ENCODE data around the gene FBXW8. TPM values are rescaled to one million over a fixed set of nuclear protein-coding genes. Genes with fewer than 3 reads are reported as not detected.

The FBXW8 gene
- total RNA-seq, 1 experiment from 2014 or later, result 15.6 TPM

GRCh38 chr12:117025481-117026151 is 114.9 kb downstream of the FBXW8 start:
- Mint-ChIP-seq H3K4me3 (no peak overlapping the region), H3K27ac (no peak overlapping the region), H3K9me3 (no peaks in the 10 kb centered on the region), H3K4me1 (0 out of 2 replicates have a peak, but pooled peaks cover 6% of the 10 kb centered on the region), H3K27me3 (ENCODE audit: low read depth) (no peaks in the 10 kb centered on the region), H3K36me3 (peaks cover 5% of the 10 kb centered on the region)
- CTCF ChIA-PET, result interaction anchor here (1.5 to 4.2 kb wide), 5 partner anchors 25 to 95 kb away, joined by 3 to 17 read pairs (median 8); no protein-coding TSS in a partner anchor
- TF ChIP-seq CTCF (IDR thresholded peaks at IDR 0.05) (peak; percentile 81), USF2 (CRISPR knock-in tag; IDR thresholded peaks at IDR 0.05) (no peak), ZBTB21 (CRISPR knock-in tag; IDR thresholded peaks at IDR 0.05; ENCODE audit: borderline replicate concordance) (0 out of 2 replicates have a peak, but pooled peaks have one; percentile 30)
- DNase-seq (ENCODE audit: low spot score) (peak; percentile 84), ATAC-seq (peak; percentile 95)
- POLR2A ChIA-PET, result no interaction called here

- DNase-seq (ENCODE audit: low spot score) (no peak), ATAC-seq (no peak)
- POLR2A ChIA-PET, result no interaction called here
- Mint-ChIP-seq H3K4me3 (no peak overlapping the region), H3K27me3 (ENCODE audit: low read depth) (no peaks in the 10 kb centered on the region), H3K9me3 (no peaks in the 10 kb centered on the region), H3K4me1 (0 out of 2 replicates have a peak, but pooled peaks cover 6% of the 10 kb centered on the region), H3K27ac (no peak overlapping the region), H3K36me3 (peaks cover 5% of the 10 kb centered on the region)
- TF ChIP-seq CDX4 (CRISPR knock-in tag; IDR thresholded peaks at IDR 0.05; ENCODE audit: borderline replicate concordance) (no peak), NR1H2 (CRISPR knock-in tag; IDR thresholded peaks at IDR 0.05) (no peak), ATF6 (CRISPR knock-in tag; IDR thresholded peaks at IDR 0.05) (no peak), USF1 (CRISPR knock-in tag; IDR thresholded peaks at IDR 0.05) (no peak), ZNF532 (CRISPR knock-in tag; IDR thresholded peaks at IDR 0.05; ENCODE audit: borderline replicate concordance) (no peak)
- CTCF ChIA-PET, result interaction anchor here (0.7 to 4.2 kb wide), 9 partner anchors 12 to 323 kb away, joined by 3 to 17 read pairs (median 5); no protein-coding TSS in a partner anchor
These were observed 115.6 kb downstream of the FBXW8 start for GRCh38 chr12:117026343-117026742.

GRCh38 chr12:117026921-117027250 is 116.1 kb downstream of the FBXW8 start:
- H3K27ac Mint-ChIP-seq, result no peak overlapping the region
- H3K4me3 Mint-ChIP-seq, result no peak overlapping the region
- DNase-seq (ENCODE audit: low spot score) (no peak), ATAC-seq (no peak)
- no peaks in the 10 kb centered on the region for H3K9me3 Mint-ChIP-seq
- H3K36me3 Mint-ChIP-seq, result peaks cover 5% of the 10 kb centered on the region
- 0 out of 2 replicates have a peak, but pooled peaks cover 6% of the 10 kb centered on the region for H3K4me1 Mint-ChIP-seq
- POLR2A ChIA-PET, result no interaction called here
- CTCF ChIA-PET, result interaction anchor here (0.7 to 4.2 kb wide), 8 partner anchors 12 to 324 kb away, joined by 3 to 17 read pairs (median 4); no protein-coding TSS in a partner anchor
- H3K27me3 Mint-ChIP-seq (ENCODE audit: low read depth), result no peaks in the 10 kb centered on the region
- TF ChIP-seq MYBL2 (CRISPR knock-in tag; IDR thresholded peaks at IDR 0.05), result no peak
- no peak for TF ChIP-seq KAT7 (CRISPR knock-in tag; IDR thresholded peaks at IDR 0.05; ENCODE audit: borderline replicate concordance)
- TF ChIP-seq HMGXB4 (CRISPR knock-in tag; IDR thresholded peaks at IDR 0.05), result no peak
- no peak for TF ChIP-seq RELA (CRISPR knock-in tag; IDR thresholded peaks at IDR 0.05; ENCODE audit: borderline replicate concordance)
- TF ChIP-seq ATF1 (CRISPR knock-in tag; IDR thresholded peaks at IDR 0.05), result no peak
- no peak for TF ChIP-seq FOXK1 (CRISPR knock-in tag; IDR thresholded peaks at IDR 0.05)
- TF ChIP-seq IRF2 (CRISPR knock-in tag; IDR thresholded peaks at IDR 0.05; ENCODE audit: borderline replicate concordance, low read depth), result no peak
- TF ChIP-seq CREB1 (CRISPR knock-in tag; IDR thresholded peaks at IDR 0.05), result no peak
- no peak for TF ChIP-seq JAZF1 (CRISPR knock-in tag; IDR thresholded peaks at IDR 0.05)

Measured in WTC11 (cell line).